ENCODE measurements around the gene PLEKHG4. TPM values are rescaled to one million over a fixed set of nuclear protein-coding genes. Genes with fewer than 3 reads are reported as not detected.
A peak's percentile ranks its signal among the peaks of the same experiment; 100 is the strongest.

Gene PLEKHG4
- total RNA-seq, 1 experiment from 2014 or later: 38.5 TPM

- H3K4me1 ChIP-seq (ENCODE audit: control insufficient read depth in 1 of 2, insufficient read depth in 2 of 2, low read length in 2 of 2): peaks cover 0 to 6% of the 10 kb centered on the region in 2 experiments; a peak in 1 of 4 replicates
- intact Hi-C loops (cut with micrococcal nuclease): no loop called here
These were observed 22.7 kb downstream of the PLEKHG4 start for GRCh38 chr16:67302076-67302475.

GRCh38 chr16:67302970-67303369 lies 23.6 kb downstream of the PLEKHG4 start:
- H3K79me2 ChIP-seq (ENCODE audit: insufficient read depth, low read length): no peaks in the 10 kb centered on the region
- RAD21 ChIA-PET (ENCODE audit: low non-redundant PET in 1 of 2, low total read pairs in 2 of 2, uncharacterized antibody in 2 of 2, unreplicated experiment in 2 of 2): no interaction called here
- H3K9me3 ChIP-seq (ENCODE audit: control insufficient read depth in 1 of 2, insufficient read depth in 1 of 2, low read depth in 1 of 2, low read length in 2 of 2): no peaks in the 10 kb centered on the region; a peak in 1 of 4 replicates
- H4K20me1 ChIP-seq (ENCODE audit: insufficient read depth): no peaks in the 10 kb centered on the region
- no peaks in the 10 kb centered on the region for H3K9me2 ChIP-seq (ENCODE audit: insufficient read depth)
- peak; percentile 63 for ATAC-seq
- POLR2A ChIA-PET: no interaction called here
- intact Hi-C loops (cut with micrococcal nuclease): no loop called here
- no peak for TF ChIP-seq EZH2 (IDR thresholded peaks at IDR 0.05)
- no peak for TF ChIP-seq SRF (IDR thresholded peaks at IDR 0.05; ENCODE audit: low read depth)
- TF ChIP-seq SIN3A (IDR thresholded peaks at IDR 0.05; ENCODE audit: low read depth): no peak
- no TSS peak for BruUV-seq (replicated peaks)
- peaks cover 0 to 6% of the 10 kb centered on the region in 2 experiments; a peak in 1 of 4 replicates for H3K4me1 ChIP-seq (ENCODE audit: control insufficient read depth in 1 of 2, insufficient read depth in 2 of 2, low read length in 2 of 2)
- no peak overlapping the region for H3K4me2 ChIP-seq (ENCODE audit: low read length)
- CTCF ChIA-PET: no interaction called here
- DNase-seq (ENCODE audit: low read depth, low spot score): no peak
- H3K27me3 ChIP-seq (ENCODE audit: insufficient read depth, low read length): no peaks in the 10 kb centered on the region
- H3K27ac ChIP-seq (ENCODE audit: low read depth, low read length): no peak overlapping the region
- H3K9ac ChIP-seq (ENCODE audit: low read length): no peak overlapping the region
- no peaks in the 10 kb centered on the region for H3K36me3 ChIP-seq (ENCODE audit: control insufficient read depth in 1 of 2, insufficient read depth in 2 of 2, low read length in 2 of 2)
- H3K4me3 ChIP-seq (replicated peaks in 1 of 2; ENCODE audit: low read depth in 1 of 2, low read length in 2 of 2): no peak overlapping the region
- no peak overlapping the region for H2AFZ ChIP-seq (ENCODE audit: low read depth, low read length, poor library complexity, severe bottlenecking)

More at GRCh38 chr16:67302076-67302475, 22.7 kb downstream of the PLEKHG4 start:
- BruUV-seq (replicated peaks): no TSS peak
- Histone ChIP-seq H3K9me3 (ENCODE audit: control insufficient read depth in 1 of 2, insufficient read depth in 1 of 2, low read depth in 1 of 2, low read length in 2 of 2) (no peaks in the 10 kb centered on the region; a peak in 1 of 4 replicates), H2AFZ (ENCODE audit: low read depth, low read length, poor library complexity, severe bottlenecking) (no peak overlapping the region), H3K79me2 (ENCODE audit: insufficient read depth, low read length) (no peaks in the 10 kb centered on the region), H3K4me2 (ENCODE audit: low read length) (no peak overlapping the region), H4K20me1 (ENCODE audit: insufficient read depth) (no peaks in the 10 kb centered on the region), H3K27me3 (ENCODE audit: insufficient read depth, low read length) (no peaks in the 10 kb centered on the region), H3K9ac (ENCODE audit: low read length) (no peak overlapping the region), H3K27ac (ENCODE audit: low read depth, low read length) (no peak overlapping the region), H3K4me3 (replicated peaks in 1 of 2; ENCODE audit: low read depth in 1 of 2, low read length in 2 of 2) (no peak overlapping the region), H3K9me2 (ENCODE audit: insufficient read depth) (no peaks in the 10 kb centered on the region), H3K36me3 (ENCODE audit: control insufficient read depth in 1 of 2, insufficient read depth in 2 of 2, low read length in 2 of 2) (no peaks in the 10 kb centered on the region)
- ChIA-PET RAD21 (ENCODE audit: low non-redundant PET in 1 of 2, low total read pairs in 2 of 2, uncharacterized antibody in 2 of 2, unreplicated experiment in 2 of 2) (no interaction called here), POLR2A (no interaction called here), CTCF (no interaction called here)
- TF ChIP-seq SP1 (IDR thresholded peaks at IDR 0.05; ENCODE audit: low read depth) (no peak), ZFX (IDR thresholded peaks at IDR 0.05) (no peak), JUND (IDR thresholded peaks at IDR 0.05) (no peak)
- ATAC-seq (no peak), DNase-seq (ENCODE audit: low read depth, low spot score) (no peak)

Data from HCT116 (cell line).